BJ (cell line): ENCODE results near the gene SBNO1. TPM values are rescaled to one million over a fixed set of nuclear protein-coding genes. Genes with fewer than 3 reads are reported as not detected.

Experiments used
- CTCF ChIA-PET: fragments of 350-600 bp; formaldehyde crosslinking; extraction: SDS; loops from one replicate; lab custom pipeline; 2021; ENCODE audit warnings: antibody characterized with exemption, inconsistent platforms; lab: Yijun Ruan, JAX
- POLR2A ChIA-PET: fragments of 300-600 bp; sonication (Branson Sonifier 250); formaldehyde crosslinking; extraction: SDS; loops from one replicate; lab custom pipeline; 2021; ENCODE audit warnings: antibody characterized with exemption; lab: Charles Lee
- DNase-seq: peaks from one replicate; pipeline ENCODE4 v3.0.0-alpha.2; 2011; ENCODE audit warnings: low read depth
- H3K27me3 ChIP-seq: 2 replicates; pipeline ENCODE4 v1.6.0; 2011; ENCODE audit warnings: low read length; ENCODE audit not compliant: control insufficient read depth, insufficient read depth
- H3K36me3 ChIP-seq: 2 replicates; pipeline ENCODE4 v1.5.1; 2011; ENCODE audit warnings: low read length; ENCODE audit not compliant: control insufficient read depth, insufficient read depth
- H3K4me3 ChIP-seq: 2 replicates; pipeline ENCODE4 v1.5.1; 2011; ENCODE audit warnings: low read depth, mild to moderate bottlenecking, control low read depth, low read length
- polyA plus RNA-seq: library from polyadenylated mRNA; depleted of rRNA; stranded (reverse); fragments of >200 nt; gene quantifications from 2 replicates; pipeline ENCODE4 v1.2.3, GENCODE V29; 2011
- TF ChIP-seq, protein P1 (sequence below): IDR thresholded peaks from 2 replicates; pipeline ENCODE4 v1.5.1; 2011; ENCODE audit warnings: low read depth, mild to moderate bottlenecking, control low read depth, inconsistent platforms, low read length, moderate library complexity; ENCODE audit not compliant: insufficient read depth

Gene SBNO1
- polyA plus RNA-seq, 1 experiment, result 4.8 TPM

DNA sequence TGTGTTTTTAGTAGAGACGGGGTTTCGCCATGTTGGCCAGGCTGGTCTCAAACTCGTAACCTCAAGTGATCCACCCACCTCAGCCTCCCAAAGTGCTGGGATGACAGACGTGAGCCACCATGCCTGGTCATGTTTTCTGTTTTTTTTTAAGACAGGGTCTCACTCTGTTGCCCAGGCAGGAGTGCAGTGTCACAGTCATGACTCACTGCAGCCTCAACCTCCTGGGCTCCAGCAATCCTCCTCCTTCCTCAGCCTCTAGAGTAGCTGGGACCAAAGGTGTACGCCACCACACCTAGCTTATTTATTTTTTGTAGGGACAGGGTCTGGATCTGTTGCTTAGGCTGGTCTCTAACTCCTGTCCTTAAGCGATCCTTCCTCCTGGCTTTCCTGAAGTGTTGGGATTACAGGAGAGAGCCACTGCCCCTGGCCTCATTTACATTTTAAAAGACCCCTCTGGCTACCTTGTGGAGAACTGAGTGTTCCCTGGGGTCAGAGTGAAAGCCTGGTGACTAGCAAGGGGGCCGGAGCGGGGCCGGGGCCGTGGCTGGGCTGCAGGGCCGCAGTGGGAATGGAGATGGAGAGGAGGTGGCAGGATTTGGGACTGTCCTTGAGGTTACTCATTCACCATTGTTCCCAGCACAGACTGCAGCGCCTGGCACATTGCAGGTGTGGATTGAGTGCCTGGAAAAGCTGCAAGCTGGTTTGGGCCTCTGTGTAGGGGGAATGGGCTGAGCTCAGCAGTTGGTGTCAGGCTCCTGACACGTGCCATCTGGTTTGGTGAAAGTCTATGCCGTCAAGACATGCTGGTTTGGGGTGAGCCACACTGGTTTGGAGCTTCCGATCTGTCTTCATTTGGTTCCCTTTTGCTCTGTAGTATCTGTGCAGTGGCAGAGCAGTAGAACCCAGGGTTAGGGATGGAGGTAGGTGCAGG is 37.4 kb upstream of the SBNO1 start:
- ChIA-PET POLR2A (interaction anchor here (0.7 kb wide), 1 partner anchor 19 kb away, joined by 3 read pairs; no protein-coding TSS in a partner anchor), CTCF (no interaction called here)
- peaks cover 32% of the 10 kb centered on the region for H3K36me3 ChIP-seq

DNA sequence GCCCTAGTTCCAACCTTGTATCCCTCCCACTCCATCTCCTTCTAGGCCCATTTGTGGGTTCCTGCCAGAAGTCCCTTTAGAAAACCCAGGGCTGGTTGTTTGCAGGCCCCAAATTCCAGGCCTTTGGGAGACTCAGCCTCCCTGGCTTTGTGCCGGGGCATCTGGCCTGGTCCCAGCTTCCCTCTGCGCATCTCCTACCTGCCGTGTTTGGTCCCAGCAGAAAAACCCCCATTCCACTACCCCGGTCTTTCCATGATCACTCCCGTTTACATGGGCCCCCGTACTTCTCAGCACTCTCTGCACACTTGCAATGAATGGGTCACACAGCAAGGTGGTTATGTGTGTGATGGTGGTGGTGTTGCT is 34.6 kb upstream of the SBNO1 start:
- H3K4me3 ChIP-seq, result no peak overlapping the region
- peaks cover 39% of the 10 kb centered on the region for H3K36me3 ChIP-seq
- POLR2A ChIA-PET, result no interaction called here
- DNase-seq, result no peak
- no peaks in the 10 kb centered on the region for H3K27me3 ChIP-seq
- TF ChIP-seq, protein P1, sequence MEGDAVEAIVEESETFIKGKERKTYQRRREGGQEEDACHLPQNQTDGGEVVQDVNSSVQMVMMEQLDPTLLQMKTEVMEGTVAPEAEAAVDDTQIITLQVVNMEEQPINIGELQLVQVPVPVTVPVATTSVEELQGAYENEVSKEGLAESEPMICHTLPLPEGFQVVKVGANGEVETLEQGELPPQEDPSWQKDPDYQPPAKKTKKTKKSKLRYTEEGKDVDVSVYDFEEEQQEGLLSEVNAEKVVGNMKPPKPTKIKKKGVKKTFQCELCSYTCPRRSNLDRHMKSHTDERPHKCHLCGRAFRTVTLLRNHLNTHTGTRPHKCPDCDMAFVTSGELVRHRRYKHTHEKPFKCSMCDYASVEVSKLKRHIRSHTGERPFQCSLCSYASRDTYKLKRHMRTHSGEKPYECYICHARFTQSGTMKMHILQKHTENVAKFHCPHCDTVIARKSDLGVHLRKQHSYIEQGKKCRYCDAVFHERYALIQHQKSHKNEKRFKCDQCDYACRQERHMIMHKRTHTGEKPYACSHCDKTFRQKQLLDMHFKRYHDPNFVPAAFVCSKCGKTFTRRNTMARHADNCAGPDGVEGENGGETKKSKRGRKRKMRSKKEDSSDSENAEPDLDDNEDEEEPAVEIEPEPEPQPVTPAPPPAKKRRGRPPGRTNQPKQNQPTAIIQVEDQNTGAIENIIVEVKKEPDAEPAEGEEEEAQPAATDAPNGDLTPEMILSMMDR, result no peak
- CTCF ChIA-PET, result interaction anchor here (0.8 kb wide), 1 partner anchor 10 kb away, joined by 4 read pairs; no protein-coding TSS in a partner anchor

More for the DNA sequence above, 37.4 kb upstream of the SBNO1 start:
- no peak for DNase-seq
- TF ChIP-seq, protein P1, result no peak
- no peak overlapping the region for H3K4me3 ChIP-seq
- no peaks in the 10 kb centered on the region for H3K27me3 ChIP-seq

DNA sequence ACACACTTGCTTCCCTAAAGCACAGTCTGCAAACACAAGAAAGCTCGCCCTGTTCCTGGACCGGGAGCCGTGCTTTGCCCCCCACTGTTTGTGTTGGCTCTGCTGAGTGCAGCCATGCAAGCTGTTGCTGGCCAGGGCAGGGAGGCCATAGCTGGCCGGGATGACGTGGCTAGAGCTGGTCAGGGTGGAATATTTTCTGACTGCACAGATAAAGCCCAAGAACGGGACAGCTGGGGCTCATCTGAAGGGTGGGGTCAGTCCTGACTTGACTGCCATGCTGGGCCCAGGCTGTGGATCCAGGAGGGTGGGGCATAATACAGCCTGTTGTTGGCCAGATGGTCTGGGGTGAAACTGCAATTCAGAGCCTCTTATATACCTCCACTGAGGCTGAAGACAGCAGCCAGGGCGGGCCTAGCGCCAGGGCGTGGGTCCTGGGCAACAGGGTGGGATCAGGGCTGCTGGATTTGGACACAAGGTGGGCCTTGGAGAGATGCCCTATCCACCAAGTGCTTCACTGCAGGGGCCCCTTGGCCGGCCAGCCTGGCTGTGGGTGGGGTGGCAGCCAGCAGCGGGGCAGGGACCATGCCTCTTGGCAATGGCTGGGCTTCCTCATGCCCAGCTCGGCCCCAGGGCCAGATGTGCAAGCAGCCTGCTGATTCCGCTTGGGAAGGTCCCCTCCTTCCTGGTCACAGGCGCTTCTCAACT is 34.1 kb upstream of the SBNO1 start:
- CTCF ChIA-PET, result interaction anchor here (0.8 to 1.2 kb wide), 2 partner anchors 10 to 15 kb away, joined by 3 to 4 read pairs; partner anchors contain the start of gene KMT5A
- TF ChIP-seq, protein P1, result no peak
- POLR2A ChIA-PET, result no interaction called here
- peak; percentile 56 for DNase-seq
- no peaks in the 10 kb centered on the region for H3K27me3 ChIP-seq
- H3K4me3 ChIP-seq, result no peak overlapping the region
- peaks cover 35% of the 10 kb centered on the region for H3K36me3 ChIP-seq

DNA sequence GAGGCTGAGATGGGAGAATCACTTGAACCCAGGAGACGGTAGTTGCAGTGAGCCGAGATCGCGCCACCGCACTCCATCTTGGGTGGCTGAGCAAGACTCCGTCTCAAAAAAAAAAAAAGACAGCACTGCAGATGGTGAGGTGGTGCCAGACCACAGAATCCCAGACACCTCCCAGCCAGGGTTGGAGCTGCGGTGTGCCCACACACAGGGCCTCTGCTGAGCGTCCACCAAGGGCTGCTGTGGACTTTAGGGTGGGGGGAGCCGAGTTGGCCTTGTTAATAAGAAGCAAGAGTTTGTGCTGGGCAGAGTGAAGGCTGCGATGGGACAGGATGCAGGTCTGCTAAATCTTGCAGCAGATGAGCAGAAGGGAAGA is 33.5 kb upstream of the SBNO1 start:
- no peaks in the 10 kb centered on the region for H3K27me3 ChIP-seq
- no peak for DNase-seq
- peaks cover 30% of the 10 kb centered on the region for H3K36me3 ChIP-seq
- CTCF ChIA-PET, result interaction anchor here (0.8 to 1.5 kb wide), 4 partner anchors 11 to 539 kb away, joined by 3 to 4 read pairs (median 4); partner anchors contain the start of gene KMT5A
- POLR2A ChIA-PET, result no interaction called here
- no peak overlapping the region for H3K4me3 ChIP-seq
- TF ChIP-seq, protein P1, result no peak

DNA sequence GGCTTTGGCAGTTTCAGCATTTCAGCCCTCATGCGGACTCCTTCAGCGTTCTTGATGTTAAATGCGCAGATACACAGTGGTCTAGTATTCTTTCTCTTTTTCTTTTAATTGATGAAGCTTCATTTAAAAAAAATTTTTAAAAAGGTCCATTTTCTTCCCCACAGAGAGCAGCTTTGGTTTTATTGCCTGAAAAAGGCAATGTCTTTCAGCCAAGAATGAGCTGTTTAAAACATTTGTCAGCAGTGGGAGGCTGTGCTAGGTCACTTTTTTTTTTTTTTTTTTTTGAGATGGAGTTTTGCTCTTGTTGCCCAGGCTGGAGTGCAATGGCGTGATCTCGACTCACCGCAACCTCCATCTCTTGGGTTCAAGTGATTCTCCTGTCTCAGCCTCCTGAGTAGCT is 32.8 kb upstream of the SBNO1 start:
- Histone ChIP-seq H3K36me3 (peaks cover 27% of the 10 kb centered on the region), H3K27me3 (no peaks in the 10 kb centered on the region), H3K4me3 (no peak overlapping the region)
- ChIA-PET CTCF (interaction anchor here (0.6 to 1.5 kb wide), 7 partner anchors 13 to 538 kb away, joined by 3 to 5 read pairs (median 3); partner anchors contain the start of gene KMT5A), POLR2A (interaction anchor here (0.6 kb wide), 1 partner anchor 14 kb away, joined by 4 read pairs; the partner anchor contains the start of gene KMT5A)
- TF ChIP-seq, protein P1, result no peak
- DNase-seq, result no peak
